Panc1 (cell line): ENCODE data around the gene ZFAND3.

ENCODE experiments used
- CTCF ChIP-seq: fragments of 450-650 bp; IDR thresholded peaks from 2 replicates; pipeline ENCODE4 v1.5.1; 2017; ENCODE audit warnings: mild to moderate bottlenecking
- REST ChIP-seq, 2 experiments: IDR thresholded peaks; 2 replicates each; pipeline ENCODE4 v1.6.1; 2011 to 2012; ENCODE audit warnings: low read depth in 2 of 2, control low read depth in 1 of 2, low read length in 1 of 2, mild to moderate bottlenecking in 1 of 2, moderate library complexity in 1 of 2; ENCODE audit not compliant: insufficient read depth in 1 of 2
- SIN3A ChIP-seq: IDR thresholded peaks from 2 replicates; pipeline ENCODE4 v1.6.1; 2012; ENCODE audit warnings: low read depth, mild to moderate bottlenecking, low read length, moderate library complexity, borderline replicate concordance; ENCODE audit not compliant: insufficient read depth
- TCF7L2 ChIP-seq: IDR thresholded peaks from 2 replicates; pipeline ENCODE4 v1.6.1; 2011; ENCODE audit warnings: mild to moderate bottlenecking, low read depth, low read length, inconsistent platforms

- TF ChIP-seq CTCF: no peak
- no peak for TF ChIP-seq TCF7L2
- TF ChIP-seq REST (IDR thresholded peaks at IDR 0.05; ENCODE audit: insufficient read depth in 1 of 2, low read depth in 2 of 2, low read length in 1 of 2): no peak
- TF ChIP-seq SIN3A: no peak
These were observed 216.0 kb downstream of the ZFAND3 start for GRCh38 chr6:38035478-38035877.
